ENCODE data around the gene PRPH2.
"Not testable (repeated sequence)": the region's sequence is repeated elsewhere in the genome, so short reads cannot be mapped to it uniquely, and the experiment has no call there.

DNA sequence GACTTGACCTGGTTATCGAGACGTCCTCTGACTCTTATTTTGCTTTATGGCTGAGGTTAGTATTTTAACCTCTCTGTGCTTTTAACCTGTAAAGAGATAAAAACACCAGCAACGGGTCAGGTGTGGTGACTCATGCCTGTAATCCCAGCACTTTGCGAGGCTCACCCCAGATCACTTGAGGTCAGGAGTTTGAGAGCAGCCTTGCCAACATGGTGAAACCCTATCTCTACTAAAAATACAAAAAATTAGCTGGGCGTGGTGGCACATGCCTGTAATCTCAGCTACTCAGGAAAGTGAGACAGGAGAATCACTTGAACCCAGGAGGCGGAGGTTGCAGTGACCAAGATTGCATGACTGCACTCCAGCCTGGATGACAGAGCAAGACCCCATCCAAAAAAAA lies 48.0 kb downstream of the PRPH2 start:
- TF ChIP-seq POLR2A (IDR thresholded peaks at IDR 0.05) = not testable (repeated sequence)
- TF ChIP-seq, protein P1, sequence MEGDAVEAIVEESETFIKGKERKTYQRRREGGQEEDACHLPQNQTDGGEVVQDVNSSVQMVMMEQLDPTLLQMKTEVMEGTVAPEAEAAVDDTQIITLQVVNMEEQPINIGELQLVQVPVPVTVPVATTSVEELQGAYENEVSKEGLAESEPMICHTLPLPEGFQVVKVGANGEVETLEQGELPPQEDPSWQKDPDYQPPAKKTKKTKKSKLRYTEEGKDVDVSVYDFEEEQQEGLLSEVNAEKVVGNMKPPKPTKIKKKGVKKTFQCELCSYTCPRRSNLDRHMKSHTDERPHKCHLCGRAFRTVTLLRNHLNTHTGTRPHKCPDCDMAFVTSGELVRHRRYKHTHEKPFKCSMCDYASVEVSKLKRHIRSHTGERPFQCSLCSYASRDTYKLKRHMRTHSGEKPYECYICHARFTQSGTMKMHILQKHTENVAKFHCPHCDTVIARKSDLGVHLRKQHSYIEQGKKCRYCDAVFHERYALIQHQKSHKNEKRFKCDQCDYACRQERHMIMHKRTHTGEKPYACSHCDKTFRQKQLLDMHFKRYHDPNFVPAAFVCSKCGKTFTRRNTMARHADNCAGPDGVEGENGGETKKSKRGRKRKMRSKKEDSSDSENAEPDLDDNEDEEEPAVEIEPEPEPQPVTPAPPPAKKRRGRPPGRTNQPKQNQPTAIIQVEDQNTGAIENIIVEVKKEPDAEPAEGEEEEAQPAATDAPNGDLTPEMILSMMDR (IDR thresholded peaks at IDR 0.05) = not testable (repeated sequence)
